CMK (cell line): Measurements from ENCODE around the gene KMT2C.
"Not testable (repeated sequence)": the region's sequence is repeated elsewhere in the genome, so short reads cannot be mapped to it uniquely, and the experiment has no call there.

Experiments
- DNase-seq: peaks from one replicate; pipeline ENCODE4 v3.0.0-alpha.2; 2010; ENCODE audit warnings: low read depth

The KMT2C gene

GRCh38 chr7:152362128-152362926 is 73.5 kb downstream of the KMT2C start:
- DNase-seq, result no peak

- DNase-seq, result no peak
Observed at GRCh38 chr7:152355474-152356057, 80.2 kb downstream of the KMT2C start.

GRCh38 chr7:152354061-152354460 is 81.7 kb downstream of the KMT2C start:
- no peak for DNase-seq

- not testable (repeated sequence) for DNase-seq
Observed at GRCh38 chr7:152353281-152353680, 82.5 kb downstream of the KMT2C start.

GRCh38 chr7:152351747-152352146 is 84.1 kb downstream of the KMT2C start:
- DNase-seq, result not testable (repeated sequence)

GRCh38 chr7:152351168-152351567 is 84.6 kb downstream of the KMT2C start:
- DNase-seq, result no peak

GRCh38 chr7:152347888-152348287 is 87.9 kb downstream of the KMT2C start:
- DNase-seq, result no peak

GRCh38 chr7:152344253-152344652 is 91.5 kb downstream of the KMT2C start:
- no peak for DNase-seq

GRCh38 chr7:152342796-152343195 is 93.0 kb downstream of the KMT2C start:
- no peak for DNase-seq

GRCh38 chr7:152341914-152342236 is 93.9 kb downstream of the KMT2C start:
- no peak for DNase-seq

GRCh38 chr7:152341039-152341913 is 94.5 kb downstream of the KMT2C start:
- no peak for DNase-seq

GRCh38 chr7:152340161-152340560 is 95.6 kb downstream of the KMT2C start:
- no peak for DNase-seq

GRCh38 chr7:152338561-152338960 is 97.2 kb downstream of the KMT2C start:
- DNase-seq, result no peak

GRCh38 chr7:152336754-152337368 is 98.9 kb downstream of the KMT2C start:
- DNase-seq, result no peak

GRCh38 chr7:152335900-152336571 is 99.8 kb downstream of the KMT2C start:
- no peak for DNase-seq

GRCh38 chr7:152333134-152333533 is 102.7 kb downstream of the KMT2C start:
- peak; percentile 4 for DNase-seq

GRCh38 chr7:152330827-152331226 is 105.0 kb downstream of the KMT2C start:
- DNase-seq, result no peak

- DNase-seq, result no peak
Observed at GRCh38 chr7:152329469-152329868, 106.3 kb downstream of the KMT2C start.

- no peak for DNase-seq
Observed at GRCh38 chr7:152328234-152328633, 107.6 kb downstream of the KMT2C start.

GRCh38 chr7:152315845-152316244 is 120.0 kb downstream of the KMT2C start:
- no peak for DNase-seq

- DNase-seq, result no peak
Observed at GRCh38 chr7:152313831-152314604, 121.8 kb downstream of the KMT2C start.
